Trophoblast cell (in vitro differentiated cells and primary cell): Measurements from ENCODE around the gene CH25H.

ENCODE experiments used
- DNase-seq, 2 donors: peaks; one replicate each; pipeline ENCODE4 v3.0.0-alpha.2; 2016
- H2AFZ ChIP-seq: 2 replicates; pipeline ENCODE4 v1.6.1; 2013; ENCODE audit warnings: low read length, moderate library complexity, mild to moderate bottlenecking; ENCODE audit not compliant: insufficient read depth, poor library complexity
- H2AK5ac ChIP-seq: 2 replicates; pipeline ENCODE4 v1.6.1; 2013; ENCODE audit warnings: mild to moderate bottlenecking, low read length
- H2BK120ac ChIP-seq: 2 replicates; pipeline ENCODE4 v1.6.1; 2013; ENCODE audit warnings: low read length, mild to moderate bottlenecking, moderate library complexity; ENCODE audit not compliant: insufficient read depth, poor library complexity
- H2BK12ac ChIP-seq: 2 replicates; pipeline ENCODE4 v1.6.1; 2013; ENCODE audit warnings: mild to moderate bottlenecking, low read length, moderate library complexity
- H2BK5ac ChIP-seq: 2 replicates; pipeline ENCODE4 v1.6.1; 2013; ENCODE audit warnings: low read length, low read depth, moderate library complexity, mild to moderate bottlenecking; ENCODE audit not compliant: poor library complexity
- H3K14ac ChIP-seq: 2 replicates; pipeline ENCODE4 v1.6.1; 2013; ENCODE audit warnings: mild to moderate bottlenecking, low read length
- H3K18ac ChIP-seq: 2 replicates; pipeline ENCODE4 v1.6.1; 2013; ENCODE audit warnings: mild to moderate bottlenecking, low read length
- H3K23ac ChIP-seq: 2 replicates; pipeline ENCODE4 v1.6.1; 2013; ENCODE audit warnings: low read length
- H3K27ac ChIP-seq: 2 replicates; pipeline ENCODE4 v1.5.1; 2013; ENCODE audit warnings: low read depth, mild to moderate bottlenecking, inconsistent platforms, low read length, moderate library complexity
- H3K27me3 ChIP-seq: 2 replicates; pipeline ENCODE4 v1.6.1; 2013; ENCODE audit warnings: inconsistent platforms, mild to moderate bottlenecking, low read length, moderate library complexity; ENCODE audit not compliant: insufficient read depth
- H3K36me3 ChIP-seq, 2 experiments: 1 replicate in 1 of 2; 2 replicates in 1 of 2; pipeline ENCODE4 v1.6.1; 2013; ENCODE audit warnings: low read length in 2 of 2, mild to moderate bottlenecking in 2 of 2, moderate library complexity in 1 of 2; ENCODE audit not compliant: insufficient read depth in 2 of 2, control insufficient read depth in 1 of 2
- H3K4ac ChIP-seq: 2 replicates; pipeline ENCODE4 v1.6.1; 2013; ENCODE audit warnings: low read depth, mild to moderate bottlenecking, low read length, moderate library complexity
- H3K4me1 ChIP-seq, 2 experiments: 1 replicate in 1 of 2; 2 replicates in 1 of 2; pipeline ENCODE4 v1.6.1; 2013; ENCODE audit warnings: low read length in 2 of 2, mild to moderate bottlenecking in 2 of 2, moderate library complexity in 1 of 2; ENCODE audit not compliant: insufficient read depth in 2 of 2, control insufficient read depth in 1 of 2
- H3K4me2 ChIP-seq: 2 replicates; pipeline ENCODE4 v1.6.1; 2013; ENCODE audit warnings: inconsistent platforms, mild to moderate bottlenecking, low read length, moderate library complexity
- H3K4me3 ChIP-seq: 2 replicates; pipeline ENCODE4 v1.5.1; 2013; ENCODE audit warnings: mild to moderate bottlenecking, low read depth, low read length, inconsistent platforms
- H3K79me1 ChIP-seq: one replicate; pipeline ENCODE4 v1.6.1; 2013; ENCODE audit warnings: low read length
- H3K79me2 ChIP-seq: 2 replicates; pipeline ENCODE4 v1.6.1; 2013; ENCODE audit warnings: low read length, mild to moderate bottlenecking; ENCODE audit not compliant: control insufficient read depth, insufficient read depth, poor library complexity
- H3K9ac ChIP-seq: 2 replicates; pipeline ENCODE4 v1.6.1; 2013; ENCODE audit warnings: mild to moderate bottlenecking, low read length
- H3K9me3 ChIP-seq: 2 replicates; pipeline ENCODE4 v1.6.1; 2013; ENCODE audit warnings: low read depth, mild to moderate bottlenecking, control low read depth, inconsistent platforms, low read length; ENCODE audit not compliant: insufficient read depth
- H4K12ac ChIP-seq: 2 replicates; pipeline ENCODE4 v1.6.1; 2013; ENCODE audit warnings: low read depth, mild to moderate bottlenecking, low read length, moderate library complexity
- H4K8ac ChIP-seq: 2 replicates; pipeline ENCODE4 v1.6.1; 2013; ENCODE audit warnings: low read depth, mild to moderate bottlenecking, low read length, moderate library complexity
- H4K91ac ChIP-seq: one replicate; pipeline ENCODE4 v1.6.1; 2013; ENCODE audit warnings: low read depth, mild to moderate bottlenecking, low read length, moderate library complexity
- WGBS: extraction: QIAGEN DNeasy Blood & Tissue Kit; methylation state at CpG from one replicate; pipeline ENCODE4 v1.1.7; 2013; ENCODE audit warnings: missing lambda C conversion rate; ENCODE audit not compliant: insufficient read length, insufficient coverage; ENCODE audit errors: extremely low coverage; 5-methylcytosine and 5-hydroxymethylcytosine counted together

Gene CH25H

GRCh38 chr10:89209718-89210117, 2.6 kb upstream of the CH25H start:
- H3K23ac ChIP-seq, result no peak overlapping the region
- H2BK120ac ChIP-seq, result no peak overlapping the region
- H4K8ac ChIP-seq, result no peak overlapping the region
- H2BK5ac ChIP-seq, result no peak overlapping the region
- no peaks in the 10 kb centered on the region for H3K79me1 ChIP-seq
- no peaks in the 10 kb centered on the region for H3K79me2 ChIP-seq
- H3K9me3 ChIP-seq, result peaks cover 4% of the 10 kb centered on the region
- H3K27me3 ChIP-seq, result peaks cover 29% of the 10 kb centered on the region
- DNase-seq, result no peak
- peaks cover 6 to 7% of the 10 kb centered on the region in 2 experiments for H3K4me1 ChIP-seq
- H3K18ac ChIP-seq, result no peak overlapping the region
- H4K12ac ChIP-seq, result no peak overlapping the region
- H3K27ac ChIP-seq, result no peak overlapping the region
- H3K14ac ChIP-seq, result no peak overlapping the region
- H3K4ac ChIP-seq, result no peak overlapping the region
- H3K36me3 ChIP-seq, result peaks cover 0 to under 1% of the 10 kb centered on the region in 2 experiments
- H2AK5ac ChIP-seq, result no peak overlapping the region
- H3K9ac ChIP-seq, result no peak overlapping the region
- H2BK12ac ChIP-seq, result no peak overlapping the region
- H3K4me3 ChIP-seq, result no peak overlapping the region
- no peak overlapping the region for H2AFZ ChIP-seq
- H3K4me2 ChIP-seq, result no peak overlapping the region
- no CpG with 5 or more reads among the region's 5 CpGs for WGBS
- no peak overlapping the region for H4K91ac ChIP-seq

GRCh38 chr10:89207801-89208551, 859 bp upstream of the CH25H start:
- no peak overlapping the region for H4K8ac ChIP-seq
- H3K79me1 ChIP-seq, result no peaks in the 10 kb centered on the region
- H3K4me3 ChIP-seq, result no peak overlapping the region
- H4K91ac ChIP-seq, result no peak overlapping the region
- H3K4me2 ChIP-seq, result peak overlapping the region; percentile 63
- H3K4ac ChIP-seq, result no peak overlapping the region
- H3K9ac ChIP-seq, result no peak overlapping the region
- H3K4me1 ChIP-seq, result peaks cover 6 to 7% of the 10 kb centered on the region in 2 experiments
- H2BK5ac ChIP-seq, result no peak overlapping the region
- WGBS, result no CpG with 5 or more reads among the region's 60 CpGs
- H3K23ac ChIP-seq, result no peak overlapping the region
- peak overlapping the region; percentile 39 for H2AFZ ChIP-seq
- no peak overlapping the region for H4K12ac ChIP-seq
- no peak overlapping the region for H3K18ac ChIP-seq
- no peak overlapping the region for H3K27ac ChIP-seq
- H3K27me3 ChIP-seq, result peaks cover 30% of the 10 kb centered on the region
- H3K9me3 ChIP-seq, result peaks cover 4% of the 10 kb centered on the region
- no peak overlapping the region for H3K14ac ChIP-seq
- no peak for DNase-seq
- no peaks in the 10 kb centered on the region for H3K79me2 ChIP-seq
- no peak overlapping the region for H2AK5ac ChIP-seq
- no peaks in the 10 kb centered on the region for H3K36me3 ChIP-seq
- H2BK120ac ChIP-seq, result no peak overlapping the region
- H2BK12ac ChIP-seq, result no peak overlapping the region

- H3K14ac ChIP-seq, result no peak overlapping the region
- no peak overlapping the region for H4K91ac ChIP-seq
- H3K36me3 ChIP-seq, result no peaks in the 10 kb centered on the region
- H4K12ac ChIP-seq, result no peak overlapping the region
- peaks cover 6 to 7% of the 10 kb centered on the region in 2 experiments for H3K4me1 ChIP-seq
- H2BK12ac ChIP-seq, result no peak overlapping the region
- no peak overlapping the region for H2BK120ac ChIP-seq
- no peaks in the 10 kb centered on the region for H3K79me2 ChIP-seq
- H3K23ac ChIP-seq, result no peak overlapping the region
- H2AK5ac ChIP-seq, result no peak overlapping the region
- WGBS, result no CpG with 5 or more reads among the region's 42 CpGs
- peak overlapping the region; percentile 10 for H3K4me3 ChIP-seq
- H3K18ac ChIP-seq, result no peak overlapping the region
- peak overlapping the region; percentile 63 for H3K4me2 ChIP-seq
- H3K4ac ChIP-seq, result no peak overlapping the region
- no peak overlapping the region for H3K9ac ChIP-seq
- no peak overlapping the region for H4K8ac ChIP-seq
- DNase-seq, result peak; percentile 56 to 67
- H2AFZ ChIP-seq, result no peak overlapping the region
- H2BK5ac ChIP-seq, result no peak overlapping the region
- H3K27me3 ChIP-seq, result peaks cover 30% of the 10 kb centered on the region
- no peaks in the 10 kb centered on the region for H3K79me1 ChIP-seq
- H3K27ac ChIP-seq, result no peak overlapping the region
- peaks cover 4% of the 10 kb centered on the region for H3K9me3 ChIP-seq
Measured at GRCh38 chr10:89206402-89207180, 526 bp downstream of the CH25H start.

GRCh38 chr10:89204621-89205185, 2.4 kb downstream of the CH25H start:
- H4K91ac ChIP-seq, result no peak overlapping the region
- H3K4ac ChIP-seq, result no peak overlapping the region
- H3K79me1 ChIP-seq, result no peaks in the 10 kb centered on the region
- peaks cover 4% of the 10 kb centered on the region for H3K9me3 ChIP-seq
- no peak overlapping the region for H3K14ac ChIP-seq
- no peaks in the 10 kb centered on the region for H3K79me2 ChIP-seq
- WGBS, result no CpG with 5 or more reads among the region's 6 CpGs
- H3K23ac ChIP-seq, result no peak overlapping the region
- peaks cover 30% of the 10 kb centered on the region for H3K27me3 ChIP-seq
- H2BK12ac ChIP-seq, result no peak overlapping the region
- H2BK120ac ChIP-seq, result no peak overlapping the region
- H4K8ac ChIP-seq, result no peak overlapping the region
- no peak overlapping the region for H3K4me3 ChIP-seq
- H3K4me1 ChIP-seq, result peaks cover 6 to 7% of the 10 kb centered on the region in 2 experiments
- no peak overlapping the region for H3K4me2 ChIP-seq
- H3K36me3 ChIP-seq, result no peaks in the 10 kb centered on the region
- H3K18ac ChIP-seq, result no peak overlapping the region
- no peak overlapping the region for H2AFZ ChIP-seq
- H2AK5ac ChIP-seq, result no peak overlapping the region
- no peak overlapping the region for H4K12ac ChIP-seq
- no peak overlapping the region for H3K9ac ChIP-seq
- H2BK5ac ChIP-seq, result no peak overlapping the region
- no peak for DNase-seq
- H3K27ac ChIP-seq, result no peak overlapping the region
